Upper lobe of left lung (tissue), 6 donors: ENCODE results near the gene WBP2NL. TPM values are rescaled to one million over a fixed set of nuclear protein-coding genes. Genes with fewer than 3 reads are reported as not detected.

Experiments
- ATAC-seq, 2 donors: fragments of 200-7000 bp; cut with Tn5 transposase; one replicate each; pipeline ENCODE4 v1.9.1; 2022; ENCODE audit warnings: mild to moderate bottlenecking in 2 of 2, moderate library complexity in 2 of 2; ENCODE audit not compliant: low FRiP score in 2 of 2
- DNase-seq, 2 donors: peaks; one replicate each; pipeline ENCODE4 v3.0.0-alpha.2; 2019 to 2020
- H3K27ac ChIP-seq, 4 donors: fragments of 200-600 bp; sonication (generic); one replicate each; pipeline ENCODE4 v1.5.1; 2016 to 2019
- H3K27me3 ChIP-seq, 4 donors: fragments of 200-600 bp; sonication (generic); one replicate each; pipeline ENCODE4 v1.5.1; 2017 to 2019
- H3K36me3 ChIP-seq, 4 donors: fragments of 200-600 bp; sonication (generic); one replicate each; pipeline ENCODE4 v1.5.1; 2016 to 2019
- H3K4me1 ChIP-seq, 4 donors: fragments of 200-600 bp; sonication (generic); one replicate each; pipeline ENCODE4 v1.5.1; 2018 to 2019
- H3K4me3 ChIP-seq, 4 donors: fragments of 200-600 bp; sonication (generic); one replicate each; pipeline ENCODE4 v1.5.1; 2017 to 2019; ENCODE audit warnings: mild to moderate bottlenecking in 2 of 4, moderate library complexity in 1 of 4
- H3K9me3 ChIP-seq, 4 donors: fragments of 200-600 bp; sonication (generic); one replicate each; pipeline ENCODE4 v1.5.1; 2018 to 2019
- EP300 ChIP-seq, 4 donors: sonication (generic); formaldehyde crosslinking; IDR thresholded peaks; one replicate each; pipeline ENCODE4 v1.5.1; 2017; ENCODE audit warnings: antibody characterized with exemption in 4 of 4, control low read depth in 2 of 4
- POLR2A ChIP-seq, 4 donors: fragments of 450-650 bp; IDR thresholded peaks; one replicate each; pipeline ENCODE4 v1.5.1; 2016 to 2017; ENCODE audit warnings: antibody characterized with exemption in 4 of 4, mild to moderate bottlenecking in 2 of 4
- POLR2AphosphoS5 ChIP-seq, 2 donors: sonication (generic); formaldehyde crosslinking; IDR thresholded peaks; one replicate each; pipeline ENCODE4 v1.5.1; 2017; ENCODE audit warnings: antibody characterized with exemption in 2 of 2
- WGBS, 2 donors: methylation state at CpG; one replicate each; pipeline ENCODE4 v1.1.5; 2017 to 2018; 5-methylcytosine and 5-hydroxymethylcytosine counted together
- total RNA-seq, 6 donors: library from RNA; depleted of rRNA in 4 of 6; stranded (reverse); fragments of >200 nt in 4 of 6; gene quantifications; one replicate each; pipeline versions ENCODE4 v1.1.0 to v1.2.1, GENCODE V29; 2016 to 2021
- TF ChIP-seq, protein P1 (sequence below), 6 experiments: fragments of 450-650 bp in 4 of 6; fragments of 200-600 bp in 2 of 6; sonication (generic) in 2 of 6; IDR thresholded peaks; one replicate each; pipeline ENCODE4 v1.5.1; 2016 to 2019; ENCODE audit warnings: antibody characterized with exemption in 6 of 6
- donor health status: DM: no; HTN: no; CAD: no; lungs with moderate emphysema.
- donor health status: DM: no; HTN: yes; CAD: no; lungs with severe emphysema.

Gene WBP2NL
- total RNA-seq, 6 donors from 2014 or later, result 0.74 to 6.8 (median 2.0) TPM

DNA sequence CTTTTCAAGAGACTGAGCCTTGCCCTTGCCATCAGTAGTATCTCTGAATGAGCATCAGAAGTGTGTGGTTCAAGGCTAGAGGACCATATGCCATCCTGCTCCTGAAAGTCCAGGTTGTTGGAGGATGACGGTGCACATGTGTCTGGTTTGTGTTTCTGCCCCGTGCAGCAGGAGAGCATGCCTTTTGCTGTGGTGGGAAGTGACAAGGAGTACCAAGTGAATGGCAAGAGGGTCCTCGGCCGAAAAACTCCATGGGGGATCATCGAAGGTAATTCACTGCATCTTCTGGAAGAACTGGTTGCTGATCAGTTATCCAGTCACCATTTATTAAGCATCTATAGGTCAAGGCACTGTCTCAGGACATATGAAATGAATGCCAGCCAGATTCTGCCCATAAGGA, 6.1 kb upstream of the WBP2NL start:
- no peak overlapping the region for H3K4me3 ChIP-seq
- H3K27me3 ChIP-seq, result no peaks in the 10 kb centered on the region
- no peak overlapping the region for H3K27ac ChIP-seq
- TF ChIP-seq, protein P1, sequence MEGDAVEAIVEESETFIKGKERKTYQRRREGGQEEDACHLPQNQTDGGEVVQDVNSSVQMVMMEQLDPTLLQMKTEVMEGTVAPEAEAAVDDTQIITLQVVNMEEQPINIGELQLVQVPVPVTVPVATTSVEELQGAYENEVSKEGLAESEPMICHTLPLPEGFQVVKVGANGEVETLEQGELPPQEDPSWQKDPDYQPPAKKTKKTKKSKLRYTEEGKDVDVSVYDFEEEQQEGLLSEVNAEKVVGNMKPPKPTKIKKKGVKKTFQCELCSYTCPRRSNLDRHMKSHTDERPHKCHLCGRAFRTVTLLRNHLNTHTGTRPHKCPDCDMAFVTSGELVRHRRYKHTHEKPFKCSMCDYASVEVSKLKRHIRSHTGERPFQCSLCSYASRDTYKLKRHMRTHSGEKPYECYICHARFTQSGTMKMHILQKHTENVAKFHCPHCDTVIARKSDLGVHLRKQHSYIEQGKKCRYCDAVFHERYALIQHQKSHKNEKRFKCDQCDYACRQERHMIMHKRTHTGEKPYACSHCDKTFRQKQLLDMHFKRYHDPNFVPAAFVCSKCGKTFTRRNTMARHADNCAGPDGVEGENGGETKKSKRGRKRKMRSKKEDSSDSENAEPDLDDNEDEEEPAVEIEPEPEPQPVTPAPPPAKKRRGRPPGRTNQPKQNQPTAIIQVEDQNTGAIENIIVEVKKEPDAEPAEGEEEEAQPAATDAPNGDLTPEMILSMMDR (IDR thresholded peaks at IDR 0.05), result no peak
- TF ChIP-seq EP300 (IDR thresholded peaks at IDR 0.05) (no peak), POLR2A (IDR thresholded peaks at IDR 0.05) (no peak), POLR2AphosphoS5 (IDR thresholded peaks at IDR 0.05) (no peak)
- no peaks in the 10 kb centered on the region for H3K4me1 ChIP-seq
- peak in 1 of 2 donors; percentile 2 for DNase-seq
- ATAC-seq, result no peak
- WGBS, 2 donors, result 90 to 96% methylated on average over 5 of the region's 5 CpGs
- no peaks in the 10 kb centered on the region for H3K36me3 ChIP-seq
- H3K9me3 ChIP-seq, result no peaks in the 10 kb centered on the region

DNA sequence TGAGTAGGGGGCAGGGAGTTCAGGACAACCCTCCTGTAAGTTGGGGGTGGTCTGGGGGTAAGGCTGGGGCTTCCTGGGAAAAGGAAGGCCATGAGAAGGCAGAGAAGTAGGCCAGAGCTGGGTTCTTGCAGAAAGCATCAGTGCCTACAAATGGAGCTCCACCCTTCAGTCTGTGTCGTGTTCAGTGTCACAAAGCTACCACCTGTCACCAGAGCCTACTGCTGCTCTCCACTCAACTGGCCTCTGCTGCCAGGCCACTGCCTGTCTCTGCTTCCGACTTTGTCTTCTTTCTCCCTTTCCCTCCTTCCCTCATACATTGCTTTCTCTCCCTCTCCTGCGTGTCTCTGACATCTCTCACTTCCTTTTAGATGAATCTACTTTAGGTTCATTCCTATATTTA, 3.4 kb upstream of the WBP2NL start:
- Histone ChIP-seq H3K4me1 (peaks cover 0 to 20% (median 6%) of the 10 kb centered on the region in 4 donors), H3K36me3 (no peaks in the 10 kb centered on the region), H3K4me3 (no peak overlapping the region), H3K27ac (no peak overlapping the region), H3K9me3 (no peaks in the 10 kb centered on the region), H3K27me3 (no peaks in the 10 kb centered on the region)
- 68 to 72% methylated on average over 3 of the region's 3 CpGs for WGBS, 2 donors
- DNase-seq (no peak), ATAC-seq (no peak)
- no peak for TF ChIP-seq EP300 (IDR thresholded peaks at IDR 0.05)
- TF ChIP-seq, protein P1 (IDR thresholded peaks at IDR 0.05), result no peak
- no peak for TF ChIP-seq POLR2A (IDR thresholded peaks at IDR 0.05)
- no peak for TF ChIP-seq POLR2AphosphoS5 (IDR thresholded peaks at IDR 0.05)

DNA sequence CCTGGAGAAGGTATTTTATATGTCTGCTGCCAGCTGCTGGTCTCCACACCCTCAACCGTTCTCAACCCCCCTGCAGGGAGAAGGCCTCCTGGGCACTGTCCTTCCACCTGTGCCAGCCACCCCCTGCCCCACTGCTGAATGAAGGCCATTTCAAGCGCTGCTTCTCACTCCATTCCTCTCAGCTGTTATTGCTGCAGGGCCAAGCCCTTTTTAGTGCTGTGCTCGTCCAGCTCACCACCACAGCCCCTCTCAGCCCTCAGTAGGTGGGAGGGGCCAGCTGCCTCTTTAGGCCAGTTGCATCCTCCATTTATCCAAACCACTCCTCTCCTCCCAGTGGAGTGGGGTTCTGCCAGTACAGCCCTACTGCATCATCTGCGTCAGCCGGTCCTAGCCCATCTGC, 1.8 kb upstream of the WBP2NL start:
- Histone ChIP-seq H3K27me3 (no peaks in the 10 kb centered on the region), H3K27ac (no peak overlapping the region), H3K9me3 (no peaks in the 10 kb centered on the region), H3K36me3 (no peaks in the 10 kb centered on the region), H3K4me1 (peaks cover 0 to 20% (median 6%) of the 10 kb centered on the region in 4 donors), H3K4me3 (no peak overlapping the region)
- WGBS, 2 donors, result 82 to 88% methylated on average over 5 of the region's 5 CpGs
- ATAC-seq (no peak), DNase-seq (no peak)
- TF ChIP-seq POLR2AphosphoS5 (IDR thresholded peaks at IDR 0.05), result no peak
- TF ChIP-seq EP300 (IDR thresholded peaks at IDR 0.05), result no peak
- TF ChIP-seq POLR2A (IDR thresholded peaks at IDR 0.05), result no peak
- TF ChIP-seq, protein P1 (IDR thresholded peaks at IDR 0.05), result no peak

DNA sequence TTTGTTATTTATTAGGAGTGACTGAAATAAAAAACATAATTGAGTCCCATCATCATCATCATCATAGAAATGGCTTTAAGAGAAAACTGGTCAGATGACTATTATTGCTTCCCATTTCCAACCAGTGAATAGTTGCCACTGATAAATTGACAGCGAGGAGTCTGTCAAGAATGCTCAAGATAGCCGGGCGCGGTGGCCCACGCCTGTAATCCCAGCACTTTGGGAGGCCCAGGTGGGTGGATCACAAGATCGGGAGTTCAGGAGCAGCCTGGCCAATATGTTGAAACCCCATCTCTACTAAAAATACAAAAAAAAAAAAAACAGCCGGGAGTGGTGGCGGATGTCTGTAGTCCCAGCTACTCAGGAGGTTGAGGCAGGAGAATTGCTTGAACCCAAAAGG, 1.9 kb downstream of the WBP2NL start:
- no peaks in the 10 kb centered on the region for H3K27me3 ChIP-seq
- 96 to 99% methylated on average over 8 of the region's 8 CpGs for WGBS, 2 donors
- no peak overlapping the region for H3K4me3 ChIP-seq
- H3K27ac ChIP-seq, result no peak overlapping the region
- ATAC-seq, result no peak
- no peaks in the 10 kb centered on the region for H3K9me3 ChIP-seq
- peaks cover 0 to 20% (median 6%) of the 10 kb centered on the region in 4 donors for H3K4me1 ChIP-seq
- TF ChIP-seq POLR2AphosphoS5 (IDR thresholded peaks at IDR 0.05), result no peak
- TF ChIP-seq EP300 (IDR thresholded peaks at IDR 0.05), result no peak
- TF ChIP-seq POLR2A (IDR thresholded peaks at IDR 0.05), result no peak
- TF ChIP-seq, protein P1 (IDR thresholded peaks at IDR 0.05), result no peak
- no peaks in the 10 kb centered on the region for H3K36me3 ChIP-seq
- DNase-seq, result no peak

DNA sequence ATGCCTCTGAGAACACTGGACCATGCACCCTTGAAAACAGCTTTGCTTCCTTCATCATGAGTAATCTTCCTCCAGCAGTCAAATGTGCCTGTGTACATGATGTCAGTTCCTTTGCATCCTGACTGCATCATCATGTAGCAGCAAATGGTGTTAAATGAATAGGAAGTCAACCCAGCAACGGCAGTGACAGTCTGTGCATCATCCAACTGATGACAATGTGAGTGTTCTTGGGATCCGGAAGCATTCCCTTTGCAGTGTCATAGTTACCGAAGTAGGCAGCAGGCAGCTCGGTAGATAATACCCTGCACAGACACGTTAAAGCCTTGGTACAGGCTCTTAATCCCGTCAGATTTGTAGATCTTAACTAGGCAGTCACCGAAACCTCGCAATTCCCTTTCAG, 2.5 kb downstream of the WBP2NL start:
- no peaks in the 10 kb centered on the region for H3K36me3 ChIP-seq
- H3K4me1 ChIP-seq, result peaks cover 0 to 20% (median 6%) of the 10 kb centered on the region in 4 donors
- no peak overlapping the region for H3K4me3 ChIP-seq
- H3K9me3 ChIP-seq, result no peaks in the 10 kb centered on the region
- no peak overlapping the region for H3K27ac ChIP-seq
- 75 to 80% methylated on average over 8 of the region's 8 CpGs for WGBS, 2 donors
- DNase-seq (no peak), ATAC-seq (no peak)
- TF ChIP-seq, protein P1 (IDR thresholded peaks at IDR 0.05), result no peak
- TF ChIP-seq EP300 (IDR thresholded peaks at IDR 0.05) (no peak), POLR2A (IDR thresholded peaks at IDR 0.05) (no peak)
- H3K27me3 ChIP-seq, result no peaks in the 10 kb centered on the region
